HL-60/S4 treated with retinoic acid at 250 ng/mL for 4 days and 3 days (cell line): ENCODE results near the gene RNF187.

ENCODE experiments used
- in situ Hi-C: fragments of 300-500 bp; cut with MboI; formaldehyde crosslinking; loops from 2 replicates; pipeline ENCODE4 v1.7.0; 2022; ENCODE audit warnings: low sequenced_read_pairs

The RNF187 gene

GRCh38 chr1:228483789-228484188 lies 3.4 kb upstream of the RNF187 start:
- in situ Hi-C loops, result no loop called here

GRCh38 chr1:228486596-228487335 lies 416 bp upstream of the RNF187 start:
- in situ Hi-C loops, result no loop called here

- in situ Hi-C loops, result no loop called here
These were observed 1.1 kb downstream of the RNF187 start for GRCh38 chr1:228488125-228488817.

GRCh38 chr1:228488818-228489674 lies 1.9 kb downstream of the RNF187 start:
- in situ Hi-C loops, result no loop called here

- in situ Hi-C loops, result no loop called here
These were observed 3.2 kb downstream of the RNF187 start for GRCh38 chr1:228490120-228491078.

- in situ Hi-C loops, result no loop called here
These were observed 6.2 kb downstream of the RNF187 start for GRCh38 chr1:228493141-228494043.

- in situ Hi-C loops, result no loop called here
These were observed 6.8 kb downstream of the RNF187 start for GRCh38 chr1:228494044-228494353.

- in situ Hi-C loops, result no loop called here
These were observed 7.2 kb downstream of the RNF187 start for GRCh38 chr1:228494391-228494790.

GRCh38 chr1:228494970-228495853 lies 8.0 kb downstream of the RNF187 start:
- in situ Hi-C loops, result no loop called here

- in situ Hi-C loops, result no loop called here
These were observed 8.9 kb downstream of the RNF187 start for GRCh38 chr1:228496084-228496483.

GRCh38 chr1:228496494-228496893 lies 9.3 kb downstream of the RNF187 start:
- in situ Hi-C loops, result no loop called here

GRCh38 chr1:228497206-228497605 lies 10.0 kb downstream of the RNF187 start:
- in situ Hi-C loops, result no loop called here

GRCh38 chr1:228497817-228498216 lies 10.6 kb downstream of the RNF187 start:
- in situ Hi-C loops, result no loop called here

- in situ Hi-C loops, result loop anchor here (10.0 kb wide), 1 partner anchor 365 kb away; no protein-coding TSS in a partner anchor
These were observed 13.1 kb downstream of the RNF187 start for GRCh38 chr1:228500143-228500734.

- in situ Hi-C loops, result loop anchor here (10.0 kb wide), 1 partner anchor 366 kb away; no protein-coding TSS in a partner anchor
These were observed 14.0 kb downstream of the RNF187 start for GRCh38 chr1:228500901-228501871.

- in situ Hi-C loops, result loop anchor here (10.0 kb wide), 1 partner anchor 368 kb away; no protein-coding TSS in a partner anchor
These were observed 15.3 kb downstream of the RNF187 start for GRCh38 chr1:228502522-228502921.

GRCh38 chr1:228505944-228506343 lies 18.8 kb downstream of the RNF187 start:
- in situ Hi-C loops, result loop anchor here (10.0 kb wide), 1 partner anchor 371 kb away; no protein-coding TSS in a partner anchor
